ENCODE results near the gene SNPH.

Gene SNPH

DNA sequence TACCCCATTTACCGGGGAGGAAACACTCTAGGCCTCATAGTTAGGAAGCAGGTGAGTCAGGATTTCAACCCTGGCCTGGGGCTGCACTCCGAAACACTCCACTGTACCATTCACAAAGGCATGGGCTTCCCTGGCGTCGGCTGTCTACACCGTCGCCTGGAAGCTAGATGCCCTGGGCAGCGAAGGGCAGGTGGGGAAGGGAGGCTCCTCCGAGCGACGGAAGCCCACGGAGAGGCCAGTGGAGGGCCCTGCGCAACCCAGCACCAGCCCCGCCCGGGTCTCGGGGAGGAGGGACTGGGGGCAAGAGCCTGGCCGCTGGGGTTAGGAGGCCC is 46.8 kb downstream of the SNPH start:
- Mint-ChIP-seq H3K4me3 (no peak overlapping the region), H3K36me3 (ENCODE audit: low read depth) (no peaks in the 10 kb centered on the region), H3K9me3 (no peaks in the 10 kb centered on the region), H3K4me1 (ENCODE audit: low read depth) (peaks cover 7% of the 10 kb centered on the region), H3K27ac (no peak overlapping the region), H3K27me3 (peaks cover 8% of the 10 kb centered on the region)
- intact Hi-C loops (cut with micrococcal nuclease) = loop anchor here (1.0 to 5.0 kb wide), 3 partner anchors 84 to 189 kb away; no protein-coding TSS in a partner anchor

DNA sequence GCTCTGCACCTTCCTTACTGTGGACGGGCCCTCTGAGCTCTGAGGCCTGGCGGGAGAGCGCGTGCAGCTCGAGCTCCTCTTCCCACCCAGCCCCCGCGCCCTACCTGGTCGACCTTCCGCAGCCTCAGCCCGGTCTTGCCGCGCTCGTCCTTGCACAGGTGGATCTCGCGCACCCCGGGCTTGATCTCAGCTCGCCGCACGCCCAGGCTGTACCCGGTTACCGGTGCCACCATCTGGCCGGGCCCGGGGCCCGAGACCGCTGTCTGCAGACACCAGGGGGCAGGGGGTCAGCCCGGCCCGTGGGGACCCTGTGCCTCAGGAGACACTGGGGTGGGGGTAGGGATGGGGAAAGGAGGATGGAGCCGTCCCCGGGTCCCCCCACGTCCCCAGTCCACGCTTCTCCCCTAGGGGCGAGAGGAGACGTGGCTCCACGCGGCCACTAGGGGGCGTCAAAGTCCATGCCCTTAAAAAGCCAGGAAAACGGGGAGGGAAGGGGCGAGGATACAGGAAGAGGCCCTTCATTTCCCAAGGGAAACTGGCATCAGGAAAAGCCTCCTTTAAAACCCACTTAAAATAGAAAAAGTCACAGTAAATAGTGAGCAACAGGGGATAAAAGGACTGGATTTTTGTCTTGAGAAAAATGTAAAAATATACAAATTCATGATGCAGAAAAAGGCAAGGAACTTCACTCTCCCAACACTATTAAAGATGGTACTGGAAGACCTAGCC is 47.3 kb downstream of the SNPH start:
- H3K27ac Mint-ChIP-seq = no peak overlapping the region
- H3K27me3 Mint-ChIP-seq = peaks cover 8% of the 10 kb centered on the region
- no peaks in the 10 kb centered on the region for H3K36me3 Mint-ChIP-seq (ENCODE audit: low read depth)
- peaks cover 12% of the 10 kb centered on the region for H3K4me1 Mint-ChIP-seq (ENCODE audit: low read depth)
- no peaks in the 10 kb centered on the region for H3K9me3 Mint-ChIP-seq
- H3K4me3 Mint-ChIP-seq = no peak overlapping the region
- intact Hi-C loops (cut with micrococcal nuclease) = loop anchor here (1.0 to 5.0 kb wide), 3 partner anchors 84 to 189 kb away; no protein-coding TSS in a partner anchor

DNA sequence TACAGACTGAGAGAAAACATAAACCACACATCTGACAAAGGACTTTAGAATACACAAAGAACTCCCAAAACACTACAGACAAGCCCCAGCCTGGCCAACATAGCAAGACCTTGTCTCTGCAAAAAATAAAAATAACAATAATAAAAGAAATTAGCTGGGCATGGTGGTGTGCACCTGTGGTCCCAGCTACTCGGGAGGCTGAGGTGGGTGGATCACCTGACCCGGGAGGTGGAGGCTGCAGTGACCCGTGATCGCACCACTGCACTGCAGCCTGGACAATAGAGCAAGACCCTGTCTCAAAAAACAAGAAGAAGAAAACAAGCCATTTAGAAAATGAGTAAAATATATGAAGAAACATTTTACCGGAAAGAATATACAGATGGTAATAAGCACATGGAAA is 49.7 kb downstream of the SNPH start:
- no peak overlapping the region for H3K4me3 Mint-ChIP-seq
- H3K36me3 Mint-ChIP-seq (ENCODE audit: low read depth) = no peaks in the 10 kb centered on the region
- intact Hi-C loops (cut with micrococcal nuclease) = no loop called here
- no peak overlapping the region for H3K27ac Mint-ChIP-seq
- H3K9me3 Mint-ChIP-seq = peaks cover 4% of the 10 kb centered on the region
- peaks cover 8% of the 10 kb centered on the region for H3K27me3 Mint-ChIP-seq
- peaks cover 23% of the 10 kb centered on the region for H3K4me1 Mint-ChIP-seq (ENCODE audit: low read depth)

DNA sequence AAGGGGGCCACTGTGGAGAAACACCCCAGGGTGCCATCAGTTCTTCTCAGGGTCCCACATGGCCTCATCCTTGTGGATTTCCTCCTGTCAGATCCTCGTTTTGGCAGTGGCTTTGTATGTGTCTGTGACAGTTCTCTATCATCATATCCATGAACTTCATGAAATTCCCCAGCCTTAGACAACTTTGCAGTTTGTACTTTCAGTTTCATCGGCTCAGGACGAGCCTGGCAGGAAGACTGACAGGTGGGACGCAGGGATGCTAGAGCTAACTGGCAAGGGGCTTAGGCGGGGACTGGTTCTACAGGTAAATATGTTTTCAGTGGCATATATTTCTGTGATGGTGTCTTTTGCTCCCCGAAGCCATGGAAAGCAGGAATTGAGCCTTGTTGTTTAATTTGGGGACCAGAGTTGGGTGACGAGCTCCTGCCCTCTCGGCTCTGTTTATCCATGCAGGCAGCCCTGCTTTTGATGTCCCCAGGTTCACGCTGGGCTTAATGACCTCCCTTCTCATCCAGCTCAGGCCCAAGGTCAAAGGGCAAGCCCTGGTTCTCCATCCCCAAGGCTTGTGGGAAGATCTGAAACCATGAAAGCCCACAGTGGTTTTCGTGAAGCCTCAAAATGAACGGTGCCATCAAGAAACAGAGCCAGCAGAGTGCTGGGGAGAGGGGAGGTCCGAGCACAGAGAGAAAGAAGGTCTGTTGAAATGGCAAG is 51.6 kb downstream of the SNPH start:
- H3K36me3 Mint-ChIP-seq (ENCODE audit: low read depth) = no peaks in the 10 kb centered on the region
- peaks cover 8% of the 10 kb centered on the region for H3K27me3 Mint-ChIP-seq
- H3K9me3 Mint-ChIP-seq = peaks cover 11% of the 10 kb centered on the region
- H3K4me1 Mint-ChIP-seq (ENCODE audit: low read depth) = peaks cover 33% of the 10 kb centered on the region
- H3K27ac Mint-ChIP-seq = no peak overlapping the region
- no peak overlapping the region for H3K4me3 Mint-ChIP-seq
- intact Hi-C loops (cut with micrococcal nuclease) = no loop called here

DNA sequence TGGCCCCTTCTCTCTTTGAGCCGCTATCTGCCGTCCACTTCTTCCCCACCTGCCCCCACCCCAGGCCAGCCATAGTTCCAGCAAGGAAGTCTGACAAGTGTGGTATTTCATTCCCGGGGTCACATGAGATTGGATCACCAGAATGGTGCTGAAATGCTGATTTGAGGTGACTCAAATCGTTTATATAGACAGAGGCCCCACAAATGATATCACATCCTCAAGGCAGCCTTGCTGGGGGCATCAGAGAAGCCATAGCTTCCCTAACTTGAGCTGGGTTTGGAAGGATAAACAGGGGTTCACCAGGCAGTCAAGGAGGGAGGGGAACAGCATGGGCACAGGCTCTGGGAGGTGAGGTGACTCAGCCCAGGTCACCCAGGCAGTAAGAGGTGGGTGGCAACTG is 53.0 kb downstream of the SNPH start:
- H3K27me3 Mint-ChIP-seq = peaks cover 6% of the 10 kb centered on the region
- peaks cover 11% of the 10 kb centered on the region for H3K9me3 Mint-ChIP-seq
- no peak overlapping the region for H3K27ac Mint-ChIP-seq
- H3K4me1 Mint-ChIP-seq (ENCODE audit: low read depth) = peaks cover 38% of the 10 kb centered on the region
- no peaks in the 10 kb centered on the region for H3K36me3 Mint-ChIP-seq (ENCODE audit: low read depth)
- intact Hi-C loops (cut with micrococcal nuclease) = no loop called here
- H3K4me3 Mint-ChIP-seq = no peak overlapping the region

DNA sequence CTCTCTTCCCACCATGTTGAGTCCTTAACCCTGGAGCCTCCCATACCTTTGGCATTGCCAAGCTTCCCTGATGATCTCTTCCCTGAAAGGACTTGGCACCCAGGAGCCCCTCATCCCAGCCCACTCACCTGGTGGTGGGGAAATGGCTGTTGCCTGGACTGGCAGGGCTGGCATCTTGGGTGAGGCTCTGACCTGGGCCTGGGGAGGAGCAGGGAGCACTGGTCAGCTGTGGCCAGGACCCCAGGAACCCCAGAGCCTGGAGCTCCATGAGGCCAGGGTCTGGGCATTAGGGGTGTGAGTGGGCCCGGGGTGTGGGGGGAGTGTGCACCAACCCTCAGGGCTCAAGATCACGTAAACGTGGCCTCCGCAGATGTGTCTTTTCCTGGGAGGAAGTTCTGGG is 53.4 kb downstream of the SNPH start:
- intact Hi-C loops (cut with micrococcal nuclease) = no loop called here
- Mint-ChIP-seq H3K4me3 (no peak overlapping the region), H3K4me1 (ENCODE audit: low read depth) (peaks cover 38% of the 10 kb centered on the region), H3K27ac (no peak overlapping the region), H3K27me3 (peaks cover 4% of the 10 kb centered on the region), H3K36me3 (ENCODE audit: low read depth) (no peaks in the 10 kb centered on the region), H3K9me3 (peaks cover 11% of the 10 kb centered on the region)

DNA sequence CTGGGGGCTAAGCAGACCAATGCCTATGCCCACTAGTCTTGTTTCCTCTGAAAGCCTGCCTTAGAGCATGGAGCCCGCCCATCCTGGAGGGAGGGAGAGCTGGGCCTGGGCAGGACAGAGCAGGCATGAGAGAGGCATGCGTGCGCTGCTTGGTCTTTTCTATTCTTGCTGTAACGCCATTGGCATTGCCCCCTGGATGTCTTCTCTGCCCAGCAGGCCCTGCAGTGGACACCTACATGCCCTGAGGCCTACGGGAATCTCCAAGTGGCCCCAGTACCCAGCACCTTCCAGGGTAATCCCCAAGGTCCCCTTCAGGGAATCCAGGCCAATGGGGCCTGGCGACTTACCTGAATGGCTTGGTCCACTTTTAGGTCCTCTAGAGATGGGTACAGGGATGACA is 53.9 kb downstream of the SNPH start:
- Mint-ChIP-seq H3K36me3 (ENCODE audit: low read depth) (no peaks in the 10 kb centered on the region), H3K4me3 (no peak overlapping the region), H3K27ac (no peak overlapping the region), H3K4me1 (ENCODE audit: low read depth) (peaks cover 38% of the 10 kb centered on the region), H3K9me3 (peaks cover 11% of the 10 kb centered on the region), H3K27me3 (peaks cover 4% of the 10 kb centered on the region)
- intact Hi-C loops (cut with micrococcal nuclease) = no loop called here

DNA sequence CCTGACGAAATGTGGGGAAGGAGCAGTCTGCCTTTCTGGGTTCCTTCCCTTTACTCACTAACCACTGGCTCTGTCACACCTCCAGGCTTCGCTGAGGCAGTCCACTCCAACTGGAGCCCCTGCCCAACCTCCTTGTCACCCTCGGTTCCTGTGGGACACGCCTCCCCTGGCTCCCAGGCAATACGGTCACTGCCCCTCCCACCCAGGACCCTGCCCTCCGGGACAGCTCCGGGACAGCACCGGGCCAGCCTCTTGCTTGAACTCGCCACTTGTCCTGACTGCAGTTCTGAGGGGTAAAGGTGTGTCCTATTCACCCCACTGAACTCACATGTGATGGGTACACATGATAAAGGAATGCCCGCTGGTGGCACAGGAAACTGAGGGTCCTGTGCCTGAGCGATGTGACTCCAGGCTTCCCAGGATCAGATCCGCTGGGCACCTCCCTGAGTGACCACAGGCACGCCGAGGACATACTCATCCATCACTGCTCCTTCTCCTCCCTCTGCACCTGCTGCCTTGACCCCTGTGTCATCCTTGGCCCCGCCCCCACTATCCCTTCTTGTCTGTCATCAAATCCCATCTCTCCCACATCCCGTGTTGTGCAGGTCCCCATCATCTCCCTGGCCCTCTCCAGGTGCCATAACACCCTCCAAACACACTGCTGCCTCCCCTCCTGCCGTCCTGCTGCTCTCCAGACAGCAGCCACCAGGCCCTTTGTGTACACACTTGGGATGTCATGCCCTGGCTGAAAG is 55.0 kb downstream of the SNPH start:
- Mint-ChIP-seq H3K27me3 (no peaks in the 10 kb centered on the region), H3K27ac (no peak overlapping the region), H3K4me3 (no peak overlapping the region), H3K36me3 (ENCODE audit: low read depth) (no peaks in the 10 kb centered on the region), H3K9me3 (peaks cover 11% of the 10 kb centered on the region), H3K4me1 (ENCODE audit: low read depth) (peaks cover 38% of the 10 kb centered on the region)
- intact Hi-C loops (cut with micrococcal nuclease) = no loop called here

DNA sequence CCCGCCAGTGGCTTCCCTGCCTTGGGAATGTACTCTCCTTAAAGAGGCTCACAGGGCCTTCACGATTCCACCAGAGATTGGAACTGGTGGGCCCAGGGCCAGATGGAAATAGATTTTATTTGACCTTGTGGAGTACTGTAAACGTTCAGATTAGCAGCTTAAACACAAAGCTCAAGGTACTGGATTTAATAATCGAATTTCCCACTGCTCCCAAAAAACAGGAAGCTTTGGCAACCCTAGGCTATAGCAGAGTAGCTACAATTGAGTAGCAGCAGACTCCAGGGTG is 55.5 kb downstream of the SNPH start:
- no peaks in the 10 kb centered on the region for H3K27me3 Mint-ChIP-seq
- peaks cover 38% of the 10 kb centered on the region for H3K4me1 Mint-ChIP-seq (ENCODE audit: low read depth)
- H3K36me3 Mint-ChIP-seq (ENCODE audit: low read depth) = no peaks in the 10 kb centered on the region
- intact Hi-C loops (cut with micrococcal nuclease) = no loop called here
- H3K4me3 Mint-ChIP-seq = no peak overlapping the region
- peaks cover 11% of the 10 kb centered on the region for H3K9me3 Mint-ChIP-seq
- no peak overlapping the region for H3K27ac Mint-ChIP-seq

DNA sequence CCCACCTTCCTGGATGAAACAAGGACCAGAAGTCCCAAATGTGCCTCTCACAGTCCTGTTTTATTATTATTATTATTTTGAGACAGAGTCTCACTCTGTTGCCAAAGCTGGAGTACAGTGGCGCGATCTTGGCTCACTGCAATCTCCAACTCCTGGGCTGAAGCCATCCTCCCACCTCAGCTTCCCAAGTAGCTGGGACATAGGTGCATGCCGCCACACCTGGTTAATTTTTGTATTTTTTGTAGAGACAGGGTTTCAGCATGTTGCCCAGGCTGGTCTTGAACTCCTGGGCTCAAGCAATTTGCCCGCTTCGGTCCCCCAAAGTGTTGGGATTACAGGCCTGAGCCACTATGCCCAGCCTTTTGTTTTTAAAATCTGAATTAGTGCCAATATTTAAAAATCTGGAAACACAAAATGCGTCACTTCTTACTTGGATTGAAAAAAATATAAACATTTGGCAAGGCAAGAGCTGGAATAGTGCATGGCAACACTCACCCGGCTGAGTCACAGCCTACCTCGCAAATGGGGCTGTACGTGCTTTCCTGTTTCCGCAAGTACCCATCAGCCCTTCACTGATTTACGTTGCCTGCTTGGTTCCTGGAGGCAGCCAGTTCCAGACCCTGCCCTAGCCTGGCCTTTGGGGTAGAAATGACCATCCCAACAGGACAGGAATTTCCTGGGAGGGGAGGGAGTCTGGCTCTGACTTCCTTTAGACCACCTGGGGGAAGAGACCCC is 56.6 kb downstream of the SNPH start:
- no peak overlapping the region for H3K27ac Mint-ChIP-seq
- no peak overlapping the region for H3K4me3 Mint-ChIP-seq
- H3K27me3 Mint-ChIP-seq = no peaks in the 10 kb centered on the region
- H3K9me3 Mint-ChIP-seq = peaks cover 11% of the 10 kb centered on the region
- peaks cover 33% of the 10 kb centered on the region for H3K4me1 Mint-ChIP-seq (ENCODE audit: low read depth)
- H3K36me3 Mint-ChIP-seq (ENCODE audit: low read depth) = no peaks in the 10 kb centered on the region
- intact Hi-C loops (cut with micrococcal nuclease) = no loop called here

DNA sequence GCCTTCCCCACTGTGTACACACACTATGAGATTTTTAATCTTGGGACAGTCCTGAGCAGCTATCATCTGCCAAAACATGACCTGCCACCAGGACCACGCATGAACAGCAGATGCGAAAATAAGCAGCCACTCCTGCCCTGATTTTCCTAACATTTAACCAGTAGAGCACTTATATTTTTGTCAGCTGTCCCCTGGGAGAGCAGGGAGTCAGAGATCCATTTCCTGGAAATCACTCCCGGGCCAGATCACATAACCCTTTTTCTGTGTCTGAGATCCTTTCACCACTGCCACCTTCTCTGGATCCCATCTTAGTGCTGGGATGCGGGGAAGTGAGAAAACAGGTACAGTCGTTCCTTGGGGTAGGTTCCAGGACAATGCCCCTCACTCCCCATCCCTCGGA is 57.2 kb downstream of the SNPH start:
- Mint-ChIP-seq H3K36me3 (ENCODE audit: low read depth) (no peaks in the 10 kb centered on the region), H3K4me1 (ENCODE audit: low read depth) (peaks cover 27% of the 10 kb centered on the region), H3K27me3 (no peaks in the 10 kb centered on the region), H3K27ac (no peak overlapping the region), H3K4me3 (no peak overlapping the region), H3K9me3 (peaks cover 11% of the 10 kb centered on the region)
- intact Hi-C loops (cut with micrococcal nuclease) = no loop called here

DNA sequence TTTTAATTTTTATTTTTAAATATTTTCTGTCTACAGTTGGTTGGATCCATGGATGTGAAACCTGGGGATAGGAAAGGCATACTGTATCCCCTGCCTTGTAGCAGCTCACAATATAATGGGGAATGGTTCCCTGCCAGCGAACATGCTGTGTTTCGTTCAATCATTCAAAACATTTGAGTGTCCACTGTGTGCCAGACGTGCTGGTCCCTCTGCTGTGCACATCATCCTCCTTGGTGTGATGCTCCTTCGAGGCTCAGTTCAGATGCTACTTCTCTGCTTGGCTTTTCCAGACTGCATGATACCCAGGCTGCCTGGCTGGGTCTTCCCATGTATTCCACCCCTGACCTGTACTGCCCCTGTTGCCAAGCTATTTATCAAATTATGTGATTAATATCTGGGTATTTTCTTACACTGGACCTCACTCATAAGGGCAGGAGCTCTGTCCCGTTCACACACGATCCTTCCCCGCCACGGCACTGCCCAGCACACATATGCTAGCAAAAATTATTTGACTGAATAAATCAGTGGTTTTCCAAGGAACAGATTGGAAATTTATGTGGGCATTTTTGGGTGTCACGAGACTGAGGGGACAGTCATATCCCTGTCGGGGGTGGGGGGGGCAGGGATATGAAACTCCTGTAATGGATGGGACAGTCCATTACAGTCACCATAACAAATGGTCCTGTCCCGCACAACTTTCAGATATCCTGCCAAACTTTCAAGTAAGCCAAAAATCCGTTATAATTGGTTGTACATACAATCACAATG is 57.9 kb downstream of the SNPH start:
- no peak overlapping the region for H3K27ac Mint-ChIP-seq
- no peaks in the 10 kb centered on the region for H3K27me3 Mint-ChIP-seq
- H3K9me3 Mint-ChIP-seq = peaks cover 11% of the 10 kb centered on the region
- peaks cover 20% of the 10 kb centered on the region for H3K4me1 Mint-ChIP-seq (ENCODE audit: low read depth)
- H3K4me3 Mint-ChIP-seq = no peak overlapping the region
- intact Hi-C loops (cut with micrococcal nuclease) = loop anchor here (2.0 kb wide), 1 partner anchor 53 kb away; no protein-coding TSS in a partner anchor
- H3K36me3 Mint-ChIP-seq (ENCODE audit: low read depth) = no peaks in the 10 kb centered on the region

DNA sequence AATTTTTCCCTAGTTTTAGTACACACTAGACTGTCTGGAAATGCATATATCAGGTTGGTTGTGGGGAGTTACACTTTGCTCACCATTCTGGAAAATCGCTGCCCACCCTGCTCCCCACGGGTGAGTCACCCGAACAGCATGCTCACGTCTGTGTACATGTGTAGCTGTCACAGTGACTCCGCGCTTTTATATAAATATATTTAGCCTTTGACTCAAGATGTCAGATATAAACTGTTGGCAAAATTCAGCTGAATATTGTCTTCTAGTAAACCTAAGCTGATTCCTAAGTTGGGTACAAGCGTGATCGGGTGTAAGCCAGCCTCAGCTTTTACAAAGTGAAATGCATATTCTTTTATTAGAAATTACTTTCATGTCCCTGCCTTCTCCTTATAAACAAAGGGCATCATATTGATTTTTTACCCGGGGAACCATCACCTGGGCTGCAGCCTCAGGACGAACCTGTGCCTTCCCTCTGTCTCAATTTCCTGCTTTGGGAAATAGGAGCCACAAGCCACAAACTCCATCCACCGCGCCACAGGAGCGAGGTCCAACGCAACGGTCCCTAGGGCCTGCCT is 58.6 kb downstream of the SNPH start:
- Mint-ChIP-seq H3K36me3 (ENCODE audit: low read depth) (peaks cover 4% of the 10 kb centered on the region), H3K27me3 (no peaks in the 10 kb centered on the region), H3K9me3 (peaks cover 11% of the 10 kb centered on the region), H3K27ac (no peak overlapping the region), H3K4me1 (ENCODE audit: low read depth) (peaks cover 23% of the 10 kb centered on the region), H3K4me3 (no peak overlapping the region)
- intact Hi-C loops (cut with micrococcal nuclease) = loop anchor here (1.0 to 2.0 kb wide), 2 partner anchors 52 to 69 kb away; partner anchors contain the start of gene FKBP1A
